HG02870 (cell line): Measurements from ENCODE around the gene LIX1L.
A peak's percentile ranks its signal among the peaks of the same experiment; 100 is the strongest.
"Not testable (repeated sequence)": the region's sequence is repeated elsewhere in the genome, so short reads cannot be mapped to it uniquely, and the experiment has no call there.

Experiments used
- ATAC-seq: cut with Tn5 transposase; IDR thresholded peaks from one replicate; pipeline ENCODE4 v1.9.1; 2021; ENCODE audit warnings: mild to moderate bottlenecking, moderate library complexity; ENCODE audit not compliant: unreplicated experiment

The LIX1L gene

DNA sequence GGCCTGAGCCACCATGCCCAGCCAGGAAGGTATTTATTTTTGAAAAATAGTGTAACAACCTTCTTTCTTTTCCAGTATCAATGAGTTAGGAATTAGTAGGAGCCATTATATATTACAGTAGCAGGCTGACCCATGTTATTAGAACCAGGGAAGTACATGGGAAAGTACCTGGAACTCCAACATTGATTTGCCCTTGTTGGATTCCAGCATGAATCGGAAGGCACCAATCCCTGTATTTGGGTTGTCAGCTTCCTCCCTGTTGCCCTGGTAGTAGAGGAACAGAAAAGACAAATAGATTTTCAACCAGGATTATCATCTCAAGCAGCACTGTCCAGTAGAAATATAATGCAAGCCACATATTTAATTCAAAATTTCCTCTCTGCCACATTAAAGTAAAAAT lies 20.4 kb downstream of the LIX1L start:
- no peak for ATAC-seq

DNA sequence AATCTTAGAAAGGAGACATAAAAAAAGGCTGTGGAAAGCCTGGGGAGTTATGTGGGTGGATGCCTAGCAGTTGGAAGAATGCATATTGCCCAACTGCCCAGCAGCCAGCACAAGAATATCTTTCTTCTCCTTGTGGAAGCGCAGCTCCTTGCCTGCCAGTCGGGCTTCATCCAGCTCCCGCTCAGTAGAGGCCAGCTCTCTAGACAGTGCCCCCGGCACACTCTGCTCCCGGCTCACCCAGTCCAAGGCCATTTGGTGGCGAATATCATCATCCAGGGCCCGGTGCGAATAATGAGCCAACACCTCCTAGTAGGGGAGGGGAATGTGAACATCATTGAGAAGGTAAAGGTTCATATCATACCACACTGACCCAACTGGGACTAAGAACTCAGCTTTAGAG lies 21.6 kb downstream of the LIX1L start:
- ATAC-seq, result no peak

DNA sequence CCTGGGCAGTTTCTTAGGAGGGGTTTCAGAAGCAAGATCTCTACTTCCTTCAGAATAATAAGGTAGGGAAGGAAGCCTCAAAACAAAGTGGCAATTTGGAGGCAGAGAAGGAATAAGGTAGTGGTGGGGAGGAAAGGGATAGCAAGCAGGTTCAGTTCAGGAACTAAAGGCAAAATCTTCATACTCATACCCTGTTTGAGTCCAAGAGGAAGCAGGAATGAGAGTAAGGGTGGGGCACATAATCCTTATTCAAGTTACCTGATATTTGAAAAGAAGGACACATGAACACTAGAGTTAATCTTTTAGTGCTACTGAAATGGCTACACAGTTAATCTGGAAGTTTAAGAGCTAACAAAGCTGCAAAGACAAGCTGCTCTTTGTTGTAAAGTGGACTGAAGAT lies 22.1 kb downstream of the LIX1L start:
- ATAC-seq, result no peak

DNA sequence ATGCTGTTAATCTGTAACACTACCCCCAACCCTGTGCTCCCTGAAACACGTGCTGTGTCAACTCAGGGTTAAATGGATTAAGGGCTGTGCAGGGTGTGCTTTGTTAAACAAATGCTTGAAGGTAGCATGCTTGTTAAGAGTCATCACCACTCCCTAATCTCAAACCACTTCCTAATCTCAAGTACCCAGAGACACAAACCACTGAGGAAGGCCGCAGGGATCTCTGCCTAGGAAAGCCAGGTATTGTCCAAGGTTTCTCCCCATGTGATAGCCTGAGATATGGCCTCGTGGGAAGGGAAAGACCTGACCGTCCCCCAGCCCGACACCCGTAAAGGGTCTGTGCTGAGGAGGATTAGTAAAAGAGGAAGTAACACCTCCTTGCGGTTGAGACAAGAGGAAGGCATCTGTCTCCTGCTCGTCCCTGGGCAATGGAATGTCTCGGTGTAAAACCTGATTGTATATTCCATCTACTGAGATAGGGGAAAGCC lies 25.3 kb downstream of the LIX1L start:
- ATAC-seq, result not testable (repeated sequence)

DNA sequence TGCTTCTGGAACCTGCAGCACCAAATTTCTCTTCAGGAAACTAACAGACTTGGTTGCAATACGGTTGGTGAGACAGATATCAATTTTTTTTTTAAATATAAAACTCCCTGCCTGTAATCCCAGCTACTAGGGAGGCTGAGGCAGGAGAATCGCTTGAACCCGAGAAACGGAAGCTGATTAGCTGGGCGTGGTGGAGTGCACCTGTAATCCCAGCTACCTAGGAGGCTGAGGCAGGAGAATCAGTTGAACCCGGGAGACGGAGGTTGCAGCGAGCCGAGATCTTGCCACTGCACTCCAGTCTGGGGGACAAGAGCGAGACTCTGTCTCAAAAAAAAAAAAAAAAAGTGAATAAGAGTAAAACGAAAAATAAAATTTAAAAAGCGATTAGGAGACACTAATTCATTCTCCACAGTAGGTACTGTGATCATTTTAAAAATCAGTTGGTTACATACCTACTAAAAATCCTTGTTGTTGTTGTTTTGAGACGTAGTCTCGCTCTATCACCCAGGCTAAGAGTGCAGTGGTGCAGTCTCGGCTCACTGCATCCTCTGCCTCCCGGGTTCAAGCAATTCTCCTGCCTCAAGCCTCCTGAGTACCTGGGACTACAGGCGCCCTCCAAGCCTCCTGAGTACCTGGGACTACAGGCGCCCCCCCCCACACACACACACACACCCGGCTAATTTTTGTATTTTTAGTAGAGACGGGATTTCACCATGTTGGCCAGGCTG lies 29.7 kb downstream of the LIX1L start:
- no peak for ATAC-seq

DNA sequence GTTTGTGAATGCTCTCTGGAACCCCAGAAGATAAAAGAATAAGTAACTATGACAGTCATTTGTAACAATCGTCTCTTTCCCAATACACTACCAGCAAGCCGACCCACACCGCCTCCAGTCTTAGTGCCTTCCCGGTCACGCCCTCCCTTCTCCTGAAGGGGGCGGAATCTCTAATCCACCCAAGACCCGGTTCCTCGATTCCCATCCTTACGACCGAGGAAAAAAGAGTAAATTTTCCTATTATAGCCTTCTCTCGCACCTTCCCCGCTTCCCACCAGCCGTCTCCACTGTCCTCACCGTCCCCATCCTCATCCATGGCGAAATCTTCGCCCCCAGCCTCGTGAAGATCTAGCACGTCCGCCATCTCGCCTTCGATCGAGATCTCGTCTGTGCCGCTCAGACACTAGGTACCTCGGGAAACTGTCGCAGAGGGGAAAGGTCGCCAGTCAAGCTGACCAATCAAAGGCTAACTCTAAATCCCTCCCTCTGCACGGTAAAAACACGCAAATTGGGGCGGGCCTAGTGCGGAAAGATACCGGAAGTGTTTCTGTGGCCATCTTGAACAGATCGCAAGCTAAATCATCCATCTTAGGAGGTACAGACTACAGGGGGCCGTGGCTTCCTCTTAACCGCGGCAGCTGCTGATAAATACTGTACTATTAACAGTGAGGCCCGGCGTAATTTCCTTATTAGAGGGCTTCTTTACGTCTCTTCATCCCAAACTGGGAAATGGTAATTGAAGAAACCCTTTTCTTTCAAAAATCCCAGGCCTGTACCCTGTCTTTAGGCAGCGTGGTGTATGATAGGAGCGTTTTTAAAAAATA lies 30.5 kb downstream of the LIX1L start, which contains the start of gene RBM8A:
RBM8A (minus strand) TSS at position 422 of the 824 bp plus-strand sequence; CDS start at position 364, 58 bp downstream.
- peak; percentile 94 for ATAC-seq

DNA sequence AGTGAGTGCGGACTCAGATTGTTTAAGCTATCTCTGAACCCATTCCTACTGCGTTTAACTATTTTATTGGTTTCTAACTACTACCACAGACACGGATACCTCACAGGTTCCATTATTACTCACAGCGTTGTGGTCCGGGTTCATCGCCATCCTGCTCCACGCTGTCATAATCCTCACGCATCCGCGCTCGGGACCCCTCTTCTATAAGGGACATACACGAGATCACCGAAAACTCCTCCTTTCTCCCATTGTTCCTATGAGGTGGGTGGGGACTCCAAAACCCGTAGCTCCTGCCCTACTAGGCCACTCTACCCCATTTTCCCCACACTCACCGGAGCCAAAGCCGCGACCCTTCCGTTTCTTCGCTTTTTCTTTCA lies 31.1 kb downstream of the LIX1L start:
- peak; percentile 13 for ATAC-seq

DNA sequence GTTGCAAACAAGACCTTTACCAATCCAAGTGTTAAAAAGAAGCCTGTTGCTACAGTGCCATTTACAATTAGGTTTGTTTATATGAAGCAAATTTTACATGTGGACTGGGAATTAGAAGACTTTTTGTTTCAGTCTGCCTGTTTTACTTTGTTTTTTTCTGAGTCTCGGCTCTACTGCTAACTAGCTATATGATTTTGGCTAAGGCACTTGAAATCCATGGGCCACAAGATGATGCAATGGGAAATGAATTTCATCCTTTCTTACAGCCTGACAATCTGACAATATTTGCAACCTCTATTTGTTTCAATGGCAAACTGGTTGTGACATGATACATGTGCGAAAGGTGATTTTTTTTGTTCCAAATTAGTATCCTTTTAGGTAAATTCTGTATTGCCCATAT lies 35.6 kb downstream of the LIX1L start:
- ATAC-seq, result no peak

DNA sequence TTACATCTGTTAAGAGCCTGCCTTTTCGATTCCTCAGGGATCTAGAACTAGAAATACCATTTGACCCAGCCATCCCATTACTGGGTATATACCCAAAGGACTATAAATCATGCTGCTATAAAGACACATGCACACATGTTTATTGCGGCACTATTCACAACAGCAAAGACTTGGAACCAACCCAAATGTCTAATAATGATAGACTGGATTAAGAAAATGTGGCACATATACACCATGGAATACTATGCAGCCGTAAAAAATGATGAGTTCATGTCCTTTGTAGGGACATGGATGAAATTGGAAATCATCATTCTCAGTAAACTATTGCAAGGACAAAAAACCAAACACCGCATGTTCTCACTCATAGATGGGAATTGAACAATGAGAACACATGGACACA lies 37.5 kb downstream of the LIX1L start:
- not testable (repeated sequence) for ATAC-seq

DNA sequence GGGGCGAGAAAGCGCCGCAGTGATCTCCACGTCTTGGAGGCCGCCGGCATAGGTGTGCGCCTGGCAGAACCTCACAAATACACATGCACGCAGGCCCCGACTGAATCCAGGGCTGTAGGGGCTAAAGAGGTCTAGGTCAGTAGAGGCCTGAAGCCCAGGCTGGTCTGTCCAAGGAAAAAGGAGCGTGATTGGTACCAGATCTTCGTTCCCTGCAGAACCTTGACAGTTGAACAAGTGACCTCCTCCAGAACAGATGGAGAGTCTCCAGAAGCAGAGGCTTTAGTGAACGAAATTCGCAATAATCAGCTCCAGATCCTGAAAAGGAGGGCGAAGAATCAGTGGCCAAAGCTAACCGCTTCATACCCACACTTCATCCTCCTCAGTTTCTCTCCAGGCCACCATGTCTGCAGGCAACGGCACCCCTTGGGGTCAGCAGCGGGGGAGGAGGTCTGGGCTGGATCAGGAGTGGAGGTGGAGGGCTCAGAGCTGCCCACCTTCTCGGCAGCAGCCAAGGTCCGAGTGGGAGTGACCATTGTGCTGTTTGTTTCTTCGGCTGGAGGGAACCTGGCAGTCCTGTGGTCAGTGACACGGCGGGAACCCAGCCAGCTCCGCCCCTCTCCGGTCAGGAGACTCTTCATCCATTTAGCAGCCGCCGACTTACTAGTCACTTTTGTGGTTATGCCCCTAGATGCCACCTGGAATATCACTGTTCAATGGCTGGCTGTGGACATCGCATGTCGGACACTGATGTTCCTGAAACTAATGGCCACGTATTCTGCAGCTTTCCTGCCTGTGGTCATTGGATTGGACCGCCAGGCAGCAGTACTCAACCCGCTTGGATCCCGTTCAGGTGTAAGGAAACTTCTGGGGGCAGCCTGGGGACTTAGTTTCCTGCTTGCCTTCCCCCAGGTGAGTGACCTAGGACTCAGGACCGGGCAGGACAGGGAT lies 38.6 kb downstream of the LIX1L start:
- no peak for ATAC-seq

DNA sequence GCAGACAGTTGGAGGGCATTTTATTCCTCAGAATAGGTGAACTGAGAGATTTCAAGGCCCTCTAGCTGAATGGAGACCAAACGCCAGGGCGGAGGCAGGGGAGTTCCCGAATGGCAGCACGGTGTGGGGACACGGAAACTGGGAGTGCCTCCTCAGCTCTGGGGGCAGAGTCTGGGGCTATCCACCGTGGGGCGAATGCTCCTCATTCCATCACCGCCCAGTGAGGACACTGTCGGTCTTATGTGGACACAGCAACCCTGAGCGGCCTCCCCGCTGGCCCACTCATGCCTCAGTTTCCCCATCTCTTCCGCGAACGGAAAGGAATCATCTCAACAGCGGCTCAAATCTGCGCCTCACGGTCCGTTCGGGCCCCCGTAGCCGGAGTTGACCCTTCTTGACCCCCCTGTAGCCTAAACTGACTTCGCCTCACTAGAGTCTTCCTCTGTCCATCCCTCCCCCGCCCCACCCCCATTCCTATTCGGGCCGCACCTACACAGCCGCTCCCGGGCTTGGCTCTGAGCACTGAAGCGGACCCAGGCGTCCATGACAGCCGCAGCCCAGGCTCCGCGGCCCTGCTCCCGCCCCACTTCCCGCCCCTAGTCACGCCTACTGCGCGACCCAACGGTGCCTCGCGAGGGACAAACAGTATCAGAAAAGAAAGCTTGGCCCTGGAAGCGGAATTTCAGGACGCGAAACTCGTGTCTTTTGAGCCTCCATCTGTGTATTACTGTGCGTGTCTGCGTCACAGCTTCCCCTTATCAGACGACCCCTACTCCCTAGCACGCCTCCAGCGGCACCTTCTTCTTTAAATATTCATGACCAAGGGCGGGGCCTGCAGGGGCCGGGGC lies 39.4 kb downstream of the LIX1L start, which contains the start of gene PEX11B:
PEX11B (minus strand) TSS at position 574 of the 848 bp plus-strand sequence; CDS start at position 545, 29 bp downstream.
- peak; percentile 86 for ATAC-seq

DNA sequence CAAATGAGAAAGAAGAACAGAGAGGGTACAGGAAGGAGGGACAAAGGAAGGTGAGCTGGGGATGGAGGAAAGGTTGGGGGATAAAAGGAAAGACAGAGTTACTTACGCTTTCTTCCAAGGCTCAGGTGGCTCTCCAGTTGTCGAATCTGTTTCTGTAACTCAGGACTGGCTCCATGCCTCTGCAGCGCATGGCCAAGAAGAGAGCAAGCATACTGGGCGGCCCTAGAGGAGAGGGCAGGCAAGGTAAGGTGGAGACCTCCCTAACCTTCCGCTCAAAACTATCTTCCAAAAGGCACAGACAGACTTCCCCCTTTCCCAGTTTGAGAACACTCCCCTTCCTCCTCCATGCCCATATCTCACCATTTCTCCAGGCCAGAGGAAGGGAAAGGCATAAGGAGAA lies 40.2 kb downstream of the LIX1L start:
- no peak for ATAC-seq

DNA sequence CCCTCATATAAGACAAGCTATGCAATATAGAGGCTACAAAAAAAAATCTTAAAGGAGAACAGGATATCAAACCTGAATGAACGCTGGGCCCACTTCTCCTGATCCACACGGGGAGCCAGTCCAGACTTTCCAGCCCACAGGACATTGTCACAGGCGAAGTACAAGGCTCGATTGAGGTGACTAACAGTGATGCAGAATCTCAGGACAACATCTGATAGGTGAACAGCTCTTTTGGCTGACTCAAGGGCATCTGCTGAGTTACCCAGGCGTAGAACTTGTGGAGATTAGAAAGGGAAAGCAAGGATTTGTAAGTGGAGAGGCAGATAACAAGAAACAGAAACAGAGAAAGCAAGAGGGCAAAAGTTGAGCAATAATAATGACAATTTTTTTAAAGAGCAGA lies 41.1 kb downstream of the LIX1L start:
- no peak for ATAC-seq

DNA sequence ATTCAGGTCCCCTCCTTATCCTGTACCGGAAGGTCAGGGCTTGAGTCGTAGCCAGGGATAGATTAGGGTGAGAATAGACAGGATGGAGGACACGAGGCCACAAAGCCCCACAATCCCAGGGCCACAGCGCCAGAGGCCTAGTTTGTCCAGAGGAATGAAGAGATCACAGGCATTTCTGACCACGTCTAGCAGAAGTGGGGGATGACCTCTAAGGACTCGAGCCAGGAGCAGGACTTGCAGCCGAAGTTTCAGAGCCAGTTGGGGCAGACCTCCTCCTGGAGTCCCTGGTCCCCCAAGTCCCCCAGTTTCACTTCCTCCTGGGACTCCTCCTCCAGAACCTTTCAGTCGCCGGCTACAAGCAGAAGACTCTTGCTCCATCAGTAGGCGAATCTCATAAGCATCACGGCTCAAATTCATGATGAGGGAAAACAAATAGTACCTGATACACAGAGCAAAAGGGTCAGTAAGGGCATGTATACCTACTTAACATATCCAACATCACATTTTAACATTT lies 45.6 kb downstream of the LIX1L start:
- ATAC-seq, result no peak

DNA sequence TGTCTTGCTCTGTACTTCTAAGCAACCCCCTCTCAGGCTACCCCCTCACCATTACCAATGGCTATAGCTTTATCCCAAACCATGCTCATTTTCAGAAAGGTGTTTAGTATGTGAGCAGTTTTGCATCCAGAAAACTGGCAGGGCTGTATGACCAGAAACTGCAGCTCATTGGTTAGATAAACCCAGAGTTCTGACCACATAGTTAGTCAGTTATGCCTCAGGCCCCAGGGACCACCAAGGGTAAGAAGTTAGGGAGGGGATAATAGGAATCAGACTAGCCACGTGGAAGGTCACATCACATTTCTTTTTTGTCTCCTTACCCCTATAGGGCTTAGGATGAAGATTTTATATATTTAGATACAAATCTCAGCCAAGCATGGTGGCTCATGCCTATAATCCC lies 49.2 kb downstream of the LIX1L start:
- ATAC-seq, result no peak

DNA sequence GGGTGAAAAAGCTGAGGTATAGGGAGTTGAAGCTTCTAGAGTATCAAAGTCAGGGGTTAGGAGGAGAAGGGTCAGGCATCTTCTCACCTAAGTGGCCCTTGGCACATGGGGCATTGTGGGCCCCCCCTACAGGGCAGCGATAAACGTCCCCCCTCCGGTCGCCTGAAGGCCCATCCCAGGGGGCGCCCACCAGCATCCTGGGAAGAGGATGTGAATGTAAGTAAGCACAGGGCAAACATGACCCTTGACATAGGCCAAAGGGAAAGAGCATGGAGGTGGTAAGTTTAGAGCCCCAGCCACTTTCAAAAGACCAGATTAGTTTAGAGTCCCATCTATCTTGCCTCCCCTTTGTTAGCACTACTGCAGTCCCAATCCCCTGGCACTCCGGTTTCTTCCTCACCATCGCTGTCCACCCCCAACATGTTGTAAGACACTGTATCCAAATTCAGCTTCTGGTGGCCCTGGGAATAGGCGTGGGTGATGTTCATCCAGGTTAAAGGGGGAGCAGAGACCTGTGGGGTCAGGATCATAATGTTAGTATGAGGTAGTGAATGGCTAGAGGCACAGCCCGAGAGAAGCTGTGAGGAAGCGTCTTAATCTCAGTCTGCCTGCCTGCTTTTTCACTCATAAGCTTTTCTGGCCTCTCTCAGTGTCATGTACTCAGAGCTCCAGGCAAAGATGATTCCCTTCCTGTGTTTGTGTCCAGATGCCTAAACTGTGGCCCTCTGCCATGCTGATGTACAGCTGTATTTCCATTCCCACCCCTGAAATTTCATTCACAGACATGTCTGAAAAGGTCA lies 50.7 kb downstream of the LIX1L start:
- no peak for ATAC-seq

DNA sequence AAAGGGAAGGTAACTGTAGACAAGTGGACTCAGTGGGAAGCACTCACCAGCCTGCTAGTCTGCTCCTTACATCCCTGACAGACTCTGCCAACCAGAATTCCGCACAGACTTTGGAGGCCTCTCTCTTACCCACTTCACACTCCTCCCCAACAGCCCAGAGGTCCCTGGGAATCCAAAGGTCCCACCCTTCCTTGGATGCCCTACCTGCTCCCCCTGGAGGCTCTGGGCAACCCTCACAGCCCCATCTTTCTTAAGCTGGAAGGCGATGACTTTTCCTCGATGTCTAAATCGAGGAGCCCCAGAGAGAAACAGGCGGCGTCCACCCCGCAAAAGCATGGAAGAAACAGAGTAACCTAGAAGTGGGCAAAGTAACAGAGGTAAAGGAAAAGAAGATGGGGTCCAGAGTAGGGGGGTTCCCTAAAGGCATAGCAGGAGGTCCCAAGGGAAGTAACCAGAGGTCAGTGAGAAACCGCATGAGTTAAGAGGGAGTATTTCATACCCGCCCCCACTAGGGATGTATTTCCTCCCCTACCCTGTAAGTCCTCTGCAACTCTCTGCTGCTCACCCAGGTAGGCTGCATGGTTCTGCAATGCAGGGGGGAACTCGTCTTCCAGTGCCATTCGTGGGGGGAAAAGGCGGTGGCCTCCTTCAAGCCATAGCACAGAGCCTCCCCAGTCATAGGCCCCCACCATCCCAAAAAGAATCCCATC lies 56.4 kb downstream of the LIX1L start:
- no peak for ATAC-seq

DNA sequence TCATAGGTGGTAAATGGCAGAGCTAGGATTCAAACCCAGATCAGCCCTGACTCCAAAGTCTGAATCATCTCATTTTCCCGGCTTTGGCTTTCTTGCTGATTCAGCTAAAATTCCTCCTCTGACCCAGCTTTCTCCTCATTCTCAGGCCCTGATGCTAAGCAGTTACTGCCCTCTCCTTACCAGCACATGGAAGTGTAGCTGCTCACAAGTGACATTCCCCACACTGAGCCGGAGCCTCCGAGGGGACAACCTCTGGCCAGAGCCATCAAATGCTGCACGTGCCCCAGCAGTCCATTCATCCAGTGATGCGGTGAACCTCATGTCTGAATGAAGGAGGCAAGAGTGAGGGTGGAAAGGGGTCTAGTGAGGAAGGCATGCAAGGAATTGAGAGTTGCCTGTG lies 59.1 kb downstream of the LIX1L start:
- no peak for ATAC-seq
